ENCODE results near the gene MTMR3. TPM values are rescaled to one million over a fixed set of nuclear protein-coding genes. Genes with fewer than 3 reads are reported as not detected.
A peak's percentile ranks its signal among the peaks of the same experiment; 100 is the strongest.
"Not testable (repeated sequence)": the region's sequence is repeated elsewhere in the genome, so short reads cannot be mapped to it uniquely, and the experiment has no call there.

MTMR3 gene
- total RNA-seq, 1 experiment from 2014 or later: 14.5 TPM

GRCh38 chr22:29967461-29967860 lies 84.5 kb downstream of the MTMR3 start:
- no peak for DNase-seq (ENCODE audit: low read depth)

- DNase-seq (ENCODE audit: low read depth): no peak
Measured at GRCh38 chr22:29971607-29972006, 88.6 kb downstream of the MTMR3 start.

GRCh38 chr22:29972121-29972520 lies 89.1 kb downstream of the MTMR3 start:
- no peak for DNase-seq (ENCODE audit: low read depth)

- DNase-seq (ENCODE audit: low read depth): no peak
Measured at GRCh38 chr22:29973269-29973668, 90.3 kb downstream of the MTMR3 start.

GRCh38 chr22:29973680-29974079 lies 90.7 kb downstream of the MTMR3 start:
- DNase-seq (ENCODE audit: low read depth): not testable (repeated sequence)

- DNase-seq (ENCODE audit: low read depth): no peak
Measured at GRCh38 chr22:29975494-29975893, 92.5 kb downstream of the MTMR3 start.

GRCh38 chr22:29977107-29977506 lies 94.1 kb downstream of the MTMR3 start:
- DNase-seq (ENCODE audit: low read depth): no peak

GRCh38 chr22:29979777-29980321 lies 96.9 kb downstream of the MTMR3 start:
- DNase-seq (ENCODE audit: low read depth): no peak

- no peak for DNase-seq (ENCODE audit: low read depth)
Measured at GRCh38 chr22:29983296-29983917, 100.4 kb downstream of the MTMR3 start.

- DNase-seq (ENCODE audit: low read depth): no peak
Measured at GRCh38 chr22:29985912-29986311, 102.9 kb downstream of the MTMR3 start.

- DNase-seq (ENCODE audit: low read depth): no peak
Measured at GRCh38 chr22:29987137-29987536, 104.2 kb downstream of the MTMR3 start.

GRCh38 chr22:29988719-29989118 lies 105.7 kb downstream of the MTMR3 start:
- DNase-seq (ENCODE audit: low read depth): no peak

- DNase-seq (ENCODE audit: low read depth): no peak
Measured at GRCh38 chr22:29989446-29989845, 106.5 kb downstream of the MTMR3 start.

- DNase-seq (ENCODE audit: low read depth): no peak
Measured at GRCh38 chr22:29992341-29993275, 109.6 kb downstream of the MTMR3 start.

GRCh38 chr22:29994027-29994715 lies 111.2 kb downstream of the MTMR3 start:
- peak; percentile 72 for DNase-seq (ENCODE audit: low read depth)

GRCh38 chr22:29994943-29995342 lies 112.0 kb downstream of the MTMR3 start:
- peak; percentile 26 for DNase-seq (ENCODE audit: low read depth)

GRCh38 chr22:29997107-29997506 lies 114.1 kb downstream of the MTMR3 start:
- no peak for DNase-seq (ENCODE audit: low read depth)

- DNase-seq (ENCODE audit: low read depth): no peak
Measured at GRCh38 chr22:29997516-29997915, 114.5 kb downstream of the MTMR3 start.

- DNase-seq (ENCODE audit: low read depth): peak; percentile 28
Measured at GRCh38 chr22:29998627-29999384, 115.8 kb downstream of the MTMR3 start.

- DNase-seq (ENCODE audit: low read depth): peak; percentile 27
Measured at GRCh38 chr22:30000566-30000965, 117.6 kb downstream of the MTMR3 start.

GRCh38 chr22:30001459-30001858 lies 118.5 kb downstream of the MTMR3 start:
- no peak for DNase-seq (ENCODE audit: low read depth)

All from LHCN-M2 (cell line).